ENCODE data around the gene FOXJ3.

FOXJ3 gene

GRCh38 chr1:42191319-42191718 lies 143.7 kb downstream of the FOXJ3 start:
- no peak for DNase-seq

- DNase-seq, result no peak
Measured at GRCh38 chr1:42189931-42190853, 144.8 kb downstream of the FOXJ3 start.

- DNase-seq, result no peak
Measured at GRCh38 chr1:42186152-42186551, 148.9 kb downstream of the FOXJ3 start.

- no peak for DNase-seq
Measured at GRCh38 chr1:42184616-42185015, 150.4 kb downstream of the FOXJ3 start.

GRCh38 chr1:42183957-42184268 lies 151.1 kb downstream of the FOXJ3 start:
- DNase-seq, result no peak

GRCh38 chr1:42183210-42183956 lies 151.7 kb downstream of the FOXJ3 start:
- DNase-seq, result no peak

GRCh38 chr1:42181687-42182086 lies 153.3 kb downstream of the FOXJ3 start:
- DNase-seq, result no peak

GRCh38 chr1:42179900-42180329 lies 155.1 kb downstream of the FOXJ3 start:
- no peak for DNase-seq

GRCh38 chr1:42179275-42179674 lies 155.8 kb downstream of the FOXJ3 start:
- DNase-seq, result no peak

- DNase-seq, result no peak
Measured at GRCh38 chr1:42178249-42178648, 156.8 kb downstream of the FOXJ3 start.

- peak in 34 of 51 donors; percentile 10 to 78 (median 46) for DNase-seq
Measured at GRCh38 chr1:42177541-42177981, 157.5 kb downstream of the FOXJ3 start.

- DNase-seq, result peak in 11 of 51 donors; percentile 3 to 73 (median 12)
Measured at GRCh38 chr1:42176902-42177519, 158.0 kb downstream of the FOXJ3 start.

- DNase-seq, result no peak
Measured at GRCh38 chr1:42175314-42176054, 159.6 kb downstream of the FOXJ3 start.

- DNase-seq, result peak in 1 of 51 donors; percentile 9
Measured at GRCh38 chr1:42173961-42174735, 160.9 kb downstream of the FOXJ3 start.

GRCh38 chr1:42173155-42173933 lies 161.7 kb downstream of the FOXJ3 start:
- peak in 42 of 51 donors; percentile 9 to 75 (median 44) for DNase-seq

- peak in 2 of 51 donors; percentile 19 to 41 for DNase-seq
Measured at GRCh38 chr1:42172381-42173133, 162.5 kb downstream of the FOXJ3 start.

- DNase-seq, result no peak
Measured at GRCh38 chr1:42171679-42172266, 163.3 kb downstream of the FOXJ3 start.
